ENCODE results near the gene NPIPB2.

DNA sequence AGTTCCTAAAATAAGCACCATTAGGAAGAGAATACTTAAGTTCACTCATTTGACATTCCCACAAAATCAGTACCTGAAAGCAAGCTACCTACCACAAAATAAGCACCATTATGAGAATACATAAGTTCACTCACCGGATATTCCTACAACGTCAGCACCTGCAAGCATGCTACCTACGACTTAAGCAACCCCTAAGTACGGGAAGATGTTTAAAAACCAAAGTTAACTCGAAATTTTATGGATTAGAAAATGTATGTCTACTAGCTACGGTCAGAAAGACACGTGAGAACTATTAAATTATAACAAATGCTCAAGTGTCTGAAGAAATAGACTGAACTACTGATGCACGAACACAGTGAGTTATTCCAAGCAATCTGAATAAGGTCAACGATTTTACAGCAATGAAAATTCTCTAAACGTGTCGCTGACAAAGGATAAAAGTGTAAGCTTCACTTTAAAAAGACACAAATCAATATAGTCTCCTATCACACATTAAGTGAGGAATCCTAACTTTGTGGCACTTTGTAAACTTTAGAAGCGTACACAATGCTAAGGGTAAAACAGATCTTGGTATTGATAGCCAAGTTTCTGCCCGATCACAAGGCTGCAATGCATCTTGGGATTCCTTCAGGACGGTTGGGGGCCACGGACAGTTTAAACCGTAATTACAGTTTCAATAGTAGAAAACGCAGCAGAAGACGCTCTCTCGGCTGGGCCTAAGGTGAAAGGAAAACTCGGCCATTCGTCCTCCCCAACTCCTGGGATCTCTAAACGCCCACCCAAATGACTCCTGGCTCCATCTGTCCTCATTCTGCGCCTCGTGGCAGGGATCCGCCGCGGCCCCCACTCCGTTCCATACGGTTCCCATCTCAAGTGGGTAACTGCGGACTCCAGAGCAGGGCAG, 27.4 kb downstream of the NPIPB2 start:
- TF ChIP-seq CTCF (IDR thresholded peaks at IDR 0.05): no peak
- no peak for TF ChIP-seq POLR2A (IDR thresholded peaks at IDR 0.05)
- peak; percentile 52 for TF ChIP-seq POLR2AphosphoS5 (IDR thresholded peaks at IDR 0.05)
